IPS-15b (cell line): ENCODE measurements around the gene CASP2.
"Not testable (repeated sequence)": the region's sequence is repeated elsewhere in the genome, so short reads cannot be mapped to it uniquely, and the experiment has no call there.

Experiments used
- H3K27me3 ChIP-seq: one replicate; pipeline ENCODE4 v1.6.1; 2013; ENCODE audit warnings: low read length; ENCODE audit not compliant: control insufficient read depth, insufficient read depth
- H3K36me3 ChIP-seq: one replicate; pipeline ENCODE4 v1.6.1; 2013; ENCODE audit warnings: low read length; ENCODE audit not compliant: control insufficient read depth, insufficient read depth
- H3K4me1 ChIP-seq: one replicate; pipeline ENCODE4 v1.6.1; 2013; ENCODE audit warnings: mild to moderate bottlenecking, low read length; ENCODE audit not compliant: control insufficient read depth, insufficient read depth
- H3K4me3 ChIP-seq: one replicate; pipeline ENCODE4 v1.5.1; 2013; ENCODE audit warnings: low read depth, low read length
- H3K9ac ChIP-seq: one replicate; pipeline ENCODE4 v1.6.1; 2013; ENCODE audit warnings: low read depth, mild to moderate bottlenecking, low read length
- H3K9me3 ChIP-seq: one replicate; pipeline ENCODE4 v1.6.1; 2013; ENCODE audit warnings: mild to moderate bottlenecking, low read length; ENCODE audit not compliant: control insufficient read depth, insufficient read depth

The CASP2 gene

GRCh38 chr7:143285806-143286521 is 2.2 kb upstream of the CASP2 start:
- Histone ChIP-seq H3K4me3 (no peak overlapping the region), H3K9ac (no peak overlapping the region), H3K36me3 (no peaks in the 10 kb centered on the region), H3K9me3 (no peaks in the 10 kb centered on the region), H3K27me3 (peaks cover 36% of the 10 kb centered on the region), H3K4me1 (peaks cover 21% of the 10 kb centered on the region)

GRCh38 chr7:143286522-143286890 is 1.6 kb upstream of the CASP2 start:
- peaks cover 36% of the 10 kb centered on the region for H3K27me3 ChIP-seq
- no peak overlapping the region for H3K9ac ChIP-seq
- H3K9me3 ChIP-seq, result no peaks in the 10 kb centered on the region
- H3K4me1 ChIP-seq, result peaks cover 21% of the 10 kb centered on the region
- no peak overlapping the region for H3K4me3 ChIP-seq
- no peaks in the 10 kb centered on the region for H3K36me3 ChIP-seq

GRCh38 chr7:143287339-143287934 is 714 bp upstream of the CASP2 start:
- H3K4me3 ChIP-seq, result peak overlapping the region; percentile 35
- peaks cover 36% of the 10 kb centered on the region for H3K27me3 ChIP-seq
- no peak overlapping the region for H3K9ac ChIP-seq
- H3K4me1 ChIP-seq, result peaks cover 21% of the 10 kb centered on the region
- H3K36me3 ChIP-seq, result peaks cover 7% of the 10 kb centered on the region
- H3K9me3 ChIP-seq, result no peaks in the 10 kb centered on the region

GRCh38 chr7:143288836-143289235 is 685 bp downstream of the CASP2 start:
- H3K4me1 ChIP-seq, result peaks cover 15% of the 10 kb centered on the region
- H3K36me3 ChIP-seq, result peaks cover 15% of the 10 kb centered on the region
- peak overlapping the region; percentile 92 for H3K9ac ChIP-seq
- no peaks in the 10 kb centered on the region for H3K9me3 ChIP-seq
- H3K27me3 ChIP-seq, result peaks cover 33% of the 10 kb centered on the region
- peak overlapping the region; percentile 90 for H3K4me3 ChIP-seq

GRCh38 chr7:143289421-143289820 is 1.3 kb downstream of the CASP2 start:
- Histone ChIP-seq H3K9ac (no peak overlapping the region), H3K27me3 (peaks cover 29% of the 10 kb centered on the region), H3K4me3 (peak overlapping the region; percentile 90), H3K9me3 (no peaks in the 10 kb centered on the region), H3K36me3 (peaks cover 21% of the 10 kb centered on the region), H3K4me1 (peaks cover 9% of the 10 kb centered on the region)

- Histone ChIP-seq H3K4me3 (peak overlapping the region; percentile 90), H3K36me3 (peaks cover 23% of the 10 kb centered on the region), H3K27me3 (peaks cover 29% of the 10 kb centered on the region)
- H3K9me3 ChIP-seq, H3K9ac ChIP-seq, H3K4me1 ChIP-seq: not testable (repeated sequence)
Observed at GRCh38 chr7:143289888-143290287, 1.7 kb downstream of the CASP2 start.

- H3K9ac ChIP-seq, result no peak overlapping the region
- no peaks in the 10 kb centered on the region for H3K9me3 ChIP-seq
- H3K27me3 ChIP-seq, result peaks cover 24% of the 10 kb centered on the region
- peaks cover 5% of the 10 kb centered on the region for H3K4me1 ChIP-seq
- H3K36me3 ChIP-seq, result peaks cover 23% of the 10 kb centered on the region
- no peak overlapping the region for H3K4me3 ChIP-seq
Observed at GRCh38 chr7:143290293-143290692, 2.1 kb downstream of the CASP2 start.

GRCh38 chr7:143292876-143293275 is 4.7 kb downstream of the CASP2 start:
- no peak overlapping the region for H3K4me3 ChIP-seq
- H3K27me3 ChIP-seq, result no peaks in the 10 kb centered on the region
- no peak overlapping the region for H3K9ac ChIP-seq
- no peaks in the 10 kb centered on the region for H3K9me3 ChIP-seq
- peaks cover 27% of the 10 kb centered on the region for H3K36me3 ChIP-seq
- peaks cover 3% of the 10 kb centered on the region for H3K4me1 ChIP-seq

GRCh38 chr7:143295870-143296269 is 7.7 kb downstream of the CASP2 start:
- H3K9me3 ChIP-seq, result no peaks in the 10 kb centered on the region
- H3K4me3 ChIP-seq, result no peak overlapping the region
- peaks cover 46% of the 10 kb centered on the region for H3K36me3 ChIP-seq
- H3K27me3 ChIP-seq, result no peaks in the 10 kb centered on the region
- H3K4me1 ChIP-seq, result no peaks in the 10 kb centered on the region
- no peak overlapping the region for H3K9ac ChIP-seq

- Histone ChIP-seq H3K36me3 (peaks cover 50% of the 10 kb centered on the region), H3K9ac (no peak overlapping the region), H3K9me3 (no peaks in the 10 kb centered on the region), H3K27me3 (no peaks in the 10 kb centered on the region), H3K4me1 (no peaks in the 10 kb centered on the region), H3K4me3 (no peak overlapping the region)
Observed at GRCh38 chr7:143296686-143297085, 8.5 kb downstream of the CASP2 start.

GRCh38 chr7:143299346-143299745 is 11.2 kb downstream of the CASP2 start:
- Histone ChIP-seq H3K4me1 (no peaks in the 10 kb centered on the region), H3K9ac (no peak overlapping the region), H3K4me3 (no peak overlapping the region), H3K9me3 (no peaks in the 10 kb centered on the region), H3K36me3 (peaks cover 41% of the 10 kb centered on the region), H3K27me3 (no peaks in the 10 kb centered on the region)

GRCh38 chr7:143299840-143300239 is 11.7 kb downstream of the CASP2 start:
- H3K4me1 ChIP-seq, result no peaks in the 10 kb centered on the region
- no peak overlapping the region for H3K9ac ChIP-seq
- H3K27me3 ChIP-seq, result no peaks in the 10 kb centered on the region
- peaks cover 43% of the 10 kb centered on the region for H3K36me3 ChIP-seq
- no peak overlapping the region for H3K4me3 ChIP-seq
- no peaks in the 10 kb centered on the region for H3K9me3 ChIP-seq
